HK-2 (cell line): ENCODE measurements around the gene POLR1C.
A peak's percentile ranks its signal among the peaks of the same experiment; 100 is the strongest.
"Not testable (repeated sequence)": the region's sequence is repeated elsewhere in the genome, so short reads cannot be mapped to it uniquely, and the experiment has no call there.

Experiments used
- DNase-seq: peaks from one replicate; pipeline ENCODE4 v3.0.0-alpha.2; 2018; ENCODE audit not compliant: unreplicated experiment

Gene POLR1C

GRCh38 chr6:43492673-43493072 is 24.2 kb upstream of the POLR1C start:
- no peak for DNase-seq

GRCh38 chr6:43493230-43493629 is 23.7 kb upstream of the POLR1C start:
- DNase-seq, result no peak

DNA sequence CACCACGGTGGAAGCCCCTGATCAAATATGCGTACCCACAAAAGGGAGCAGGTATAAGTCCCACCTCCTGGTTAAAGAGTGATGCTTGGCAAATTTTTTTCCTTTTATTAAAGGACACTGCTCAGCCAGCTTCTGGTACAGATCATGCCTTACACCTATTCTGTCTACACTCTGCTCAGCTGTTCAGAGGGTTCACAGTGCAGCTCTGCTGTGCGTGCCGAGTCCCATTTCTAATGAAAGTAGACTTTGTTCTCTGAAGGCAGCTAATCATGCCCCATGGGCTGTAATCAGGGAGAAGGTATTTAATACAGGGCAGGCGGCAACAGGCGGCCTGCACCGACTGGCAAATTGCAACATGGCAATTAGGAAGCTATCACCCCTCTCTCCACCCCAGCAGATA is 23.1 kb upstream of the POLR1C start:
- no peak for DNase-seq

GRCh38 chr6:43494321-43494720 is 22.6 kb upstream of the POLR1C start:
- DNase-seq, result no peak

GRCh38 chr6:43494766-43495165 is 22.1 kb upstream of the POLR1C start:
- no peak for DNase-seq

DNA sequence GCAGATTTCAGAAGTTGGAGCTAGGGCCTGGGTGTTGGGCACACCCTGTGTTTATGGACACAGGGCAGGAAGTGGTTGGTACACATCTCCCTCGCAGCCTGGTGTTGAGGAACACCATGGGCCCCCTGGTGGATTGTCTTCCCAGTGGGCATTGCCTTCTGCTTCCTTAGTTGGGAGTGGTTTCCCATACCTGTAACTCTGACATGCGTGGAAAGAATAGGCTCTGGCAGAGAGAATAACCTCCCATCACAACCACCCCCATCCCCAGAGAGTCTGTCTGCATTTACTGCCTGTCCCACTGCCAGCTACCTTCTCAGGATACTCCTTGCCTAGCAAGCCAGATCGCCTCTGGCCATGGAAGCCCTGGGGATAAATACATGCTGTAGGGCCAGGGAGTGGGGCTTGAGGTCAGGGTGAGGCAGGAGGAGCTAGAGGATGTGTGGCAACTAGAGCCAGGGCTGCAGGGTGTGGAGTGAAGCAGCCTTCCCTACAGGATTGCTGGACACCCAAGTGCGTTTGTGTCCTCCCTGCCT is 21.4 kb upstream of the POLR1C start:
- DNase-seq, result no peak

DNA sequence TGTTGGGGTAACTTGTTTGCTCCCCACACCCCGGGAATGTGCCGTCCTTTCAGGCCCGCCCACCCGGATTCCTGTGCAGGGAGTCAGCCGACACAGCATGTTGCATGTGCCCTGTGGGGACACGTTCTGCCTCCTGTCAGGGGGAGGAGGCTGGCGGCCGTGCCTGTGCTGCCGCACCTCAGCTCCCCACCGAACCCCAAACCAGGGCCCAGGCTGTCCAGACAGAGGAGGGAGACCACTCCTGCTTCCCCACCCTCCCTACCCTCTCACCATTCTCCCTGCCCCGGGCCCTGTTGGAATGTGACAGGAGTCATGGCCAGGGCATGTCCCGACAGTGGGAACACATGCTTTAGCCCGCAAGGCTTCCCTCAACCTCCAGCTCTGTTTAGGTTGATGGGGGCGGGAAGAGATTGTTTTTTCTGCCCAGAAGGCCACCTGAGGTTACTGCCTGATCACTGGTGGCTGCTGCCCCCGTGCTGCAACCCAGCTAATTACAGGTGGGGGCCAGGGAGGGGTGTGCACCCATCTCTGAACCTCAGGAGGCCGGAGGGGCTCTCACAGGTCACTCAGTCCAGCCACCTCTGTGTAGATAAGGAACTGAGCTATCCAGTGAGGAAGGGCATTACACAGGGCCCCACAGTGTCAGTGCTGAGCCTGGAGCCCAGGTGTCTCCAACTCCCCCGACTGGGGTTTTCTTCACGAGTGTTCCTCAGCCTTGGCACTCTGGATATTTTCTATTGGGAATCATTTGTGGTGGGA is 20.3 kb upstream of the POLR1C start:
- DNase-seq, result peak; percentile 69

DNA sequence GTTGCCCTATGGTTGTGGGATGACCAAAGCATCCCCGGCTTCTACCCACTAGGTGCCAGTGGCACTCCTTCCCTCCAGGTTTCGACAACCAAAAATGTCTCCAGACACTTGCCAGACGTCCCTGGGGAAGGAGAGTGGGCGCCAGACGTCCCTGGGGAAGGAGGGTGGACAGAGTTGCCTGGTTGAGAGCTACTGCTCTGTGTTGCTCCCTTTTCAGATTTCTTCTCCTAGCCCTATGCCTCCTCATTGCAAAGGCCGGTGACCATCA is 19.8 kb upstream of the POLR1C start:
- no peak for DNase-seq

- no peak for DNase-seq
Observed at GRCh38 chr6:43497689-43498088, 19.2 kb upstream of the POLR1C start.

- DNase-seq, result not testable (repeated sequence)
Observed at GRCh38 chr6:43498291-43498690, 18.6 kb upstream of the POLR1C start.

DNA sequence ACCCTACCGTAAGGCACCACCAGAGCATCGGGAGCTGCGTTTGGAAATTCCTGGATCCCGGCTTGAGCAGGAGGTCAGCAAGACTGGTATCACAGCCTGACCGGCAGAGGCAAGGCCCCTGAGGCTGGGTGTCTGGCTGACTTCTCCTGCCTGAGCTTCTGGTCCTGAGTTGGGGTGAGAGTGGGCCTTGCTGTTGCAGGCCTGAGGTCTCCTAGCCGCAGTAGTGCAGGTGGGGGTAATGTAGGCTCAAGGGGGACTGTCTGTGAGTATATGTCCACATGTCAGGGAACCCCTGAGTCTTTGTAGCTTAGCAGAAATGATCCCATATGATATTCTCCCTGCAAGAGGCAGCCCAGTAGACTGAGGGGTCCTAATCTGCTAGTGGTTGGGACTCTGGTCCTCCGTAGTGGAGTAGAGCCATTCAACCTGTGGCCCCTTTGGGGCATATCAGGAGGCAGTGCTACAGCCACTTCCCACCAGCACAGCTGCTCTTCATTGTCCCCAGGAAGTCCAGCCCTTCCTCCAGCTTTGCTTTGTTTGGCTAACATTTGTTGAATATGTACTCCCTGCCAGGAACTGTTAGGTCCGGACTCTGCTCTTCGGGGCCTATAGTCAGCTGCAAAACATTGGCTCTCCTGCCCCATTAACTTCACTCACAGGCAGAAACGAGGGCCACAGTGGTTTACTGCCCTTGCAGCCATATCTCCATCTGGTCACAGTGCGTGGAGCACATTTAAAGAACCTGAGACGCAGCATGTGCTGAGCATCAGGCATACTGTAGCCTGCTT is 17.7 kb upstream of the POLR1C start:
- no peak for DNase-seq

- no peak for DNase-seq
Observed at GRCh38 chr6:43500921-43501320, 16.0 kb upstream of the POLR1C start.

DNA sequence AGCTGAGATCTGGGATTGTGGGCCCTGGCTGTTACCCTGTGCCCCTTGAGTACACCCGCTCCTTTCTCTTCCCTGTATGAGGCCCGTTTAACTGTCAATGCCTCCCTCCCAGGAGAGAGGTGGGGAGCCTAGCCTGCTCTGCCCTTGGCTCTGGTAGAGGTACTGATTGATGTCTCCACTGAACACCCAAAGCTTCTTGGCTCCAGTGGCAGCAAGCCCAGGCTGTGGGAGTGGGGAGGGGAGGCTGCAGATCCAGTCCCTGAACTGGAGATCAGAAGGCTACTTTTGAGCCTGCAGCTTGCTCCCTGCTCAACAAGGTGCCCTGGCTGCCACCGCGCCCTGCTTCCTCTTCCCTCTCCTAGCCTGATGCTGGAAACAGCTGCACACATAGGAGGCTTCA is 14.2 kb upstream of the POLR1C start:
- DNase-seq, result no peak

DNA sequence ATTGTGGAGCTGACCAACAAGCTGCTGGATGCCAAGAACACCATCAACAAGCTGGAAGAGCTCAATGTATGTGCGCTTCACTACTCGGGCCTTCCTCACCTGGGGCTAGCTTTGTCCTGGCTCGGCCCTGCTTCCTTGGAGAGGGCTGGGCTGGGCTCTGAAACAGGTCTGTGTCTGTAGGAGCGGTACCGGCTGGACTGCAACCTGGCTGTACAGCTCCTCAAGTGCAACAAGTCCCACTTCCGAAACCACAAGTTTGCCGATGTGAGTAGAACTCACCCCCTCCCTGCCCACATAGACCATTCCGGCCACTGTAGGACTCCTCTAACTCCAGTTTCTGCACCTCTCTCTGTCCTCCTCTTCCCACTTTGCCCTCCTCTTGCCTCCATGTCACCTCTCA is 13.4 kb upstream of the POLR1C start:
- no peak for DNase-seq

- no peak for DNase-seq
Observed at GRCh38 chr6:43504756-43505593, 11.9 kb upstream of the POLR1C start.

DNA sequence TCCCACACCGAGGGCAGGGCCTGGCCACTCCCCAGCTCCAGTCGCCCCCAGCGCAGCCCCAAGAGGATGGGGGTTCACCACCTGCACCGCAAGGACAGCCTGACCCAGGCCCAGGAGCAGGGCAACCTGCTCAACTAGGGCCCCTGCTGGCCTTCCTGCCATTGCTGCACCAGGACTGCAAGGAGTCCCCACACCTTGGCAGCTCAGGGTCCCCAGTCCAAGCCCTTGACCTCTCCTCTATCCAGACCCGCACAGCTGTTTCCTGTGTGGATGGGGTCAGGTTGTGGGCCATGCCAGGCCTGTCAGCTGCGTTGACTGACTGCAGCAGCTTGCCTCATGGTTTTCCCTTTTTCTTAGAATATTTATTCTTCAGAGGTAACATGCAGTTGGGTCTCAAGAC is 11.2 kb upstream of the POLR1C start:
- DNase-seq, result no peak

DNA sequence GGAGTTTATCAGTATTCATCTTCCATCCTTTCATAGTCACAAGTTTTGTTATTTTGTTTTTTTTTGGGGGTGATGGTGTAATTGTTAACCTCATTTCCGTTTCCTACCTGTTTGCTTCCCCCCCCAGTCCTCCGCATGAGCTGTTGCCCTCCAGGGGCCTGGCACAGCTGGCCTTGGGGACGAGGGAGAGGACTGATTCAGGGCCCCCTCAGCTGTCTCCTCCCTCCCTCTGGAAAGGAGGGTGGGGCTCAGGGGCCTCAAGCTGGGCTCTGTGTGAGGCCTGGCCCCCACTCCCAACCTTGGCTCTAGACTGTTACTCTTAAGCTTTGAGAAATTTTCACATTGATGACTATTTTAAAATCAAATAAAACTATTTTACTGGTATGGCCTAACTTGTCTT is 10.7 kb upstream of the POLR1C start:
- no peak for DNase-seq

- DNase-seq, result peak; percentile 85
Observed at GRCh38 chr6:43506667-43507471, 10.0 kb upstream of the POLR1C start.

- no peak for DNase-seq
Observed at GRCh38 chr6:43508481-43509141, 8.3 kb upstream of the POLR1C start.

- peak; percentile 21 for DNase-seq
Observed at GRCh38 chr6:43509142-43509983, 7.5 kb upstream of the POLR1C start.
